Tibial nerve (tissue), 4 donors: Measurements from ENCODE around the gene DHDH.

Experiments used
- EP300 ChIP-seq, 2 donors: sonication (generic); formaldehyde crosslinking; IDR thresholded peaks; one replicate each; pipeline ENCODE4 v1.6.1; 2017; ENCODE audit warnings: antibody characterized with exemption in 2 of 2, mild to moderate bottlenecking in 1 of 2
- POLR2A ChIP-seq, 2 donors: fragments of 450-650 bp; IDR thresholded peaks; one replicate each; pipeline ENCODE4 v1.6.1; 2017; ENCODE audit warnings: antibody characterized with exemption in 2 of 2, mild to moderate bottlenecking in 2 of 2, moderate library complexity in 2 of 2
- TF ChIP-seq, protein P1 (sequence below), 5 experiments: fragments of 200-600 bp in 3 of 5; fragments of 450-650 bp in 2 of 5; sonication (generic) in 3 of 5; IDR thresholded peaks; one replicate each; pipeline ENCODE4 v1.5.1; 2016 to 2019; ENCODE audit warnings: antibody characterized with exemption in 5 of 5, mild to moderate bottlenecking in 3 of 5, moderate library complexity in 2 of 5

DNA sequence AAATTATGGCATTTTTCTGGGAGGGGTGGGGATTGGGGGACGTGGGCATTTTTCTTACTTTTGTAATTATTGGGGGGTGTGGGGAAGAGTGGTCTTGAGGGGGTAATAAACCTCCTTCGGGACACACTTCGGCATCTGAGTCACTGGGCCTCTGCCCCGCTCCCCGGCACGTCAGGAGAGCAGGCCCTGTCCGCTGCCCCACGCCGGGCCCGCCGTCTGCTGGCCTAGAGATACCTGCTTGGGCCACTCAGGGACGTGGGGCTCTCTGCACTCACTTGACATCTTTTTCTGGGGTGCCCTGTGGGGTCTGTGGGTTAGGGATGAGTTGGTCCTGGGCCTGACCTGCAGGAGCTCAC, 28.2 kb downstream of the DHDH start:
- TF ChIP-seq, protein P1, sequence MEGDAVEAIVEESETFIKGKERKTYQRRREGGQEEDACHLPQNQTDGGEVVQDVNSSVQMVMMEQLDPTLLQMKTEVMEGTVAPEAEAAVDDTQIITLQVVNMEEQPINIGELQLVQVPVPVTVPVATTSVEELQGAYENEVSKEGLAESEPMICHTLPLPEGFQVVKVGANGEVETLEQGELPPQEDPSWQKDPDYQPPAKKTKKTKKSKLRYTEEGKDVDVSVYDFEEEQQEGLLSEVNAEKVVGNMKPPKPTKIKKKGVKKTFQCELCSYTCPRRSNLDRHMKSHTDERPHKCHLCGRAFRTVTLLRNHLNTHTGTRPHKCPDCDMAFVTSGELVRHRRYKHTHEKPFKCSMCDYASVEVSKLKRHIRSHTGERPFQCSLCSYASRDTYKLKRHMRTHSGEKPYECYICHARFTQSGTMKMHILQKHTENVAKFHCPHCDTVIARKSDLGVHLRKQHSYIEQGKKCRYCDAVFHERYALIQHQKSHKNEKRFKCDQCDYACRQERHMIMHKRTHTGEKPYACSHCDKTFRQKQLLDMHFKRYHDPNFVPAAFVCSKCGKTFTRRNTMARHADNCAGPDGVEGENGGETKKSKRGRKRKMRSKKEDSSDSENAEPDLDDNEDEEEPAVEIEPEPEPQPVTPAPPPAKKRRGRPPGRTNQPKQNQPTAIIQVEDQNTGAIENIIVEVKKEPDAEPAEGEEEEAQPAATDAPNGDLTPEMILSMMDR (IDR thresholded peaks at IDR 0.05): no peak
- TF ChIP-seq POLR2A (IDR thresholded peaks at IDR 0.05): no peak
- TF ChIP-seq EP300 (IDR thresholded peaks at IDR 0.05): no peak
